GM19193 (cell line): ENCODE results near the gene ACO1.

Source experiments
- POLR2A ChIP-seq: IDR thresholded peaks from 4 replicates; pipeline ENCODE4 v1.6.1; 2011; ENCODE audit not compliant: insufficient read depth, insufficient read length; ENCODE audit errors: extremely low read depth

The ACO1 gene

DNA sequence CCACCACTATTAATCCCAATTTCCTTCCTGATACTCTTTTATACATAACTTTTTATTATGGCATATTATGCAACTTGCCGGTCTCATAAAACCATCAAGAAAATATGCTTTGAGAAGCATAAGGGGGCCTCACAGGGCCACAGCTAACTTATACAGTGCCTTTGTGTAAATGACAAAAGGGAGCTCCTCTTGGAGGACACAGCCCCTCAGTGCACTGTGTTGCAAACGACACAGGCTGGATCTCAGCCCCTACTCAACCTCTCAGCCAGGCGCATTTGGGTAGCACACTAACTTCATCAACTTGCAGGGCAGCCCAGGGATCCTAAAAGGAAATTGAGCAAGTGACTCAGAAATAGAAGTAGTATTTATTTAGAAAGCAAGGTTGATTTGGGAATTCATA is 106.2 kb downstream of the ACO1 start:
- TF ChIP-seq POLR2A = no peak

DNA sequence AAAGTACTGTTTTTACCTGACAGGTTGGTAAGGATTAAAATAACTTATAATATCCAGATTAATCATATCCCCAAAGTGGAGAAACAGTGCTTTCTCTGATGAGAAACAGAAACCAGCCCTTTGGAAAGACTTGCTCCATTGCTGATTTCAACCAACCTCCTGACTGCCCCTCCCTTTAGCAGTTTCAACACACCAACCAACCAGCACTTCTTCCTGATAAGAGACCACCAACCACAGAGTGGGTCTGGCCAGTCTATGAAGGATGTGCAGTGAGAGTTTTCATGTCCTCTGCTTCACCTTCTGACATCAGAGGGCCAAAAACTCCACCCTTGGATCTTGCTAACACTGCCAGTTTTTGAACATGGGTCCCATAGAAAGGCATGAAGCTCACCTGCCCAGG is 113.5 kb downstream of the ACO1 start:
- no peak for TF ChIP-seq POLR2A

DNA sequence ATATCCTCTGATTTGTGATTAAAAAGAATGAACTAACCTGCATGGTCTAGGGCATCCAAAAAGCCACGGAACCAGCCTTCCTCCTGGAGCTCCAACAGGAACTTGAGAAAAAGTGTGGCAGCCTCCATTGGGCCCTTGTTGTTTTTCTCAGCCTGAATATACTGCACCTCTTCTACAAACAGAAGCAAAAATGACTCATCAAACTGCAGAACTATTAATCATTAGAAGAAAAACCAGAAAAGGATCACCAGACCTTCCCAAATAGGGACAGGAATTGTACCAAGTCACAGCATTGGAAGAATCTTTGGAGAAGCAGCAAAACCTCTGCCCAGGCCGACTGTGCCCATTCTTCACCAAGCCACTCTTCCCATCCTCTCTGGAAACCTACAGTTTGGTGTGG is 116.3 kb downstream of the ACO1 start:
- TF ChIP-seq POLR2A = no peak

DNA sequence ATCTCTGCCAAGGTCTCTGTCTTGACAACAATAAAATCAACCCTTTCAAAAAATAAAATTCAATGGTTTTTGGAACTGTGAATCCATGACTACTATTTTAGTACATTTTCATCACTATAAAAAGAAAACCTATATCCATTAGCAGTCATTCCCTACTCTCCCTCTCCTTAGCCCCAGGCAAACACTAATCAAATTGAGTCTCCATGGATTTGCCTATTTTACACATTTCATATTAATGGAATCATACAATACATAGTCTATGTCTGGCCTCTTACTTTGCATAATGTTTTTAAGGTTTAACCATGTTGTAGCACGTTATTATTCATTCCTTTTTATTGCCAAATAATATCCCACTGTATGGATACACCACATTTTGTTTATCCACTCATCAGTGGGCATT is 117.4 kb downstream of the ACO1 start:
- no peak for TF ChIP-seq POLR2A

DNA sequence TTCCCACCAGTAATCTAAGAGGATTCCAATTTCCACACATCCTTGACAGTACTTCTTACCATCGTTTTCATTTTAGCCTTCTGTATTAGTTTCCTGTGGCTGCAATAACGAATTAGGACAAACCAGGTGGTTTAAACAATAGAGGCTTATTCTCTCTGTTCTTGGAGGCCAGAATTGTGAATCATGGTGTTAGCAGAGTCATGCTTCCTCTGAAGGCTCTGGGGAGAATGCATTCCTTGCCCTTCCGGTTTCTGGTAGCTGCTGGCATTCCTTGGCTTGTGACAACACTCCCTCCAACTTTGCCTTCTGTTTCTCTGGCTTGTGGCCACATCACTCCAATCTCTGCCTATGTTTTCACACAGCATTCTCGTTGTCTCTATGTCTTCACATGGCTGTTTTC is 118.0 kb downstream of the ACO1 start:
- no peak for TF ChIP-seq POLR2A

DNA sequence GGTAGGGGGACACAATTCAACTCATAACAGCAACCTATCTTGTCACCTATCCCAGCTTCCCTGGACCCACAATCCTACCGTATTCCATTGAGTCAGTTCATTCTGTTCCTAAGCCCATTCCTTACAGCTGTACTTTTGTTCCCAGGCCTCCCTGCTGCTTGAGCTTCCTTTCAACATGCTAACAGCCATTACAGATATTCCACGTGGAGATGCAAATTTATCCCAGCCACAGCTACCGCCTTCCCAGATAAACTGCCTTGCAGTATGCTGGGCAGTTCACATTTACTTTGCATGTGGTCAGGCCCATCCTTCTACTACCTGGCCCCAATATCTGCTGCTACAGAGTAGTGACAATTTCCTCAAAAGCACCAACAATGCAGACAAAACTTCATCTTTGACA is 118.6 kb downstream of the ACO1 start:
- TF ChIP-seq POLR2A = no peak
